Activated T-helper 1 cell treated with Interleukin-2 at 50 U/mL for 16 hours (primary cell): ENCODE measurements around the gene DCDC2B.

Experiments
- DNase-seq: peaks from one replicate; pipeline ENCODE4 v3.0.0-alpha.2; 2020; ENCODE audit warnings: low read depth

DCDC2B gene

GRCh38 chr1:32223683-32224082 lies 14.8 kb downstream of the DCDC2B start:
- DNase-seq: no peak

- DNase-seq: no peak
These were observed 15.4 kb downstream of the DCDC2B start for GRCh38 chr1:32224285-32224684.

- no peak for DNase-seq
These were observed 19.9 kb downstream of the DCDC2B start for GRCh38 chr1:32228771-32229170.

- no peak for DNase-seq
These were observed 23.0 kb downstream of the DCDC2B start for GRCh38 chr1:32231843-32232432.

- DNase-seq: no peak
These were observed 23.8 kb downstream of the DCDC2B start for GRCh38 chr1:32232558-32233304.

- no peak for DNase-seq
These were observed 25.9 kb downstream of the DCDC2B start for GRCh38 chr1:32234792-32235191.

- DNase-seq: no peak
These were observed 30.4 kb downstream of the DCDC2B start for GRCh38 chr1:32239337-32239736.

GRCh38 chr1:32239790-32240139 lies 30.9 kb downstream of the DCDC2B start:
- DNase-seq: no peak

- DNase-seq: peak; percentile 53
These were observed 31.5 kb downstream of the DCDC2B start for GRCh38 chr1:32240140-32240951.

GRCh38 chr1:32241001-32241763 lies 32.3 kb downstream of the DCDC2B start:
- DNase-seq: no peak

GRCh38 chr1:32242341-32242851 lies 33.5 kb downstream of the DCDC2B start:
- no peak for DNase-seq

GRCh38 chr1:32246888-32247273 lies 38.0 kb downstream of the DCDC2B start, which contains the start of gene FAM167B:
Gene FAM167B (plus strand): TSS chr1:32247222. CDS start chr1:32247422, 200 bp downstream.
- DNase-seq: no peak

GRCh38 chr1:32247452-32247851 lies 38.6 kb downstream of the DCDC2B start:
- DNase-seq: no peak

GRCh38 chr1:32247983-32248889 lies 39.3 kb downstream of the DCDC2B start:
- DNase-seq: peak; percentile 52

GRCh38 chr1:32249831-32250525 lies 41.1 kb downstream of the DCDC2B start:
- peak; percentile 72 for DNase-seq

- peak; percentile 60 for DNase-seq
These were observed 42.2 kb downstream of the DCDC2B start, which contains the start of gene LCK for GRCh38 chr1:32250893-32251716. Gene LCK (plus strand): TSS chr1:32251265. CDS start chr1:32274330, 23,065 bp downstream.

GRCh38 chr1:32255072-32256071 lies 46.5 kb downstream of the DCDC2B start:
- no peak for DNase-seq
